GM20431 (cell line): ENCODE data around the gene E2F6.

Experiments
- in situ Hi-C: fragments of 300-500 bp; cut with MseI, MboI; formaldehyde crosslinking; loops from one replicate; pipeline ENCODE4 v1.15.0; 2020; ENCODE audit warnings: low sequenced_read_pairs; ENCODE audit not compliant: unreplicated experiment

Gene E2F6

DNA sequence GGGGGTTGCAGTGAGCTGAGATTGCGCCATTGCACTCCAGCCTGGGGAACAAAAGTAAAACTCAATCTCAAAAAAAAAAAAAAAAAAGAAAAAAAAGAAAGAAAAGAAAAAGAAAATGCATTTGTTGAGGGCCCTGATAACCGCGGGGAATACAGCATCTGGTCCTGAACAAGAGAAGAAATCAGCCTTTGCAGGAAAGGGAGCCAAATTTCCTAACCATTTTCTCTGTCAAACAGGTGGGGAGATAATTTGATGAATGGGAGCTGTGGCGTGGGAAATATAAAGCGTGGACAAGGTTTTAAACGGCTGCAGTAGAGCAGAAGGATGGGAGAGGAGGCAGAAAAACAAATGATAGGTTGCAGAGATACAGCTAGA lies 864 bp downstream of the E2F6 start:
- in situ Hi-C loops, result no loop called here

DNA sequence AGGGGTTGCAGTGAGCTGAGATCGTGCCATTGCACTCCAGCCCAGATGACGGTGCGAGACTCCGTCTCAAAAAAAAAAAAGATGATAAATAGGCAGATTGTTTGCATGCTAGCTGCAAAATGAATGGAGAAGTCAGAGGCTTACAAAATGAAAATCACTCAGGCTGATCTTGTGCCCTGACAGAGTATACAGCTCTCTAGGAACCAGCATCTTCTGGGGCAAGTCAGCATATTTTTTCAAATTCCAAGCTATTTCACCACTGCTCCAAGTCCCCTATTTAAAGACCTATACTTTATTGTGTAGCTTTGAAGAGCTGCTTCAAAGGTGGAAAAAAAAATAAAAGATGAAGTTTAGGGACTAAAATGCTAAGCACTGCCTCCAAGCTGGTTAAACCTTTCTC lies 6.1 kb downstream of the E2F6 start:
- in situ Hi-C loops, result no loop called here

DNA sequence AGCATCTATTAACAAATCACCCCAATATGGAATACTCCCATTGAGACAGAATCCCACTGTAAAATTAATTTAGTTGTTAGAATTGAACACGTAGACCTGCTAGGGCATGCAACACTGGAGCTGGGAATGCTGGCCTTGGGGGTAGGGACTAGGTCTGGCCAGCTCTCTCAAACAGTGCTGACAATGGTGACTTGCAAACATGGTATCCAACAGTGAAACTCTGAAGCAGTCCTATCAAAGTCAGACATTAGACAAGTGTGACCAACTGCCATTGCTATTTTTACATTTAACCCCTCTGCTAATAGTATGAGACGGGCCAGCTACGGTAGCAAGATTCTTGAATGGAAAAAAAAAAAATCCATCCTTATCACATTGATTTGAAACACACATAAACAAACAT lies 7.2 kb downstream of the E2F6 start:
- in situ Hi-C loops, result no loop called here

DNA sequence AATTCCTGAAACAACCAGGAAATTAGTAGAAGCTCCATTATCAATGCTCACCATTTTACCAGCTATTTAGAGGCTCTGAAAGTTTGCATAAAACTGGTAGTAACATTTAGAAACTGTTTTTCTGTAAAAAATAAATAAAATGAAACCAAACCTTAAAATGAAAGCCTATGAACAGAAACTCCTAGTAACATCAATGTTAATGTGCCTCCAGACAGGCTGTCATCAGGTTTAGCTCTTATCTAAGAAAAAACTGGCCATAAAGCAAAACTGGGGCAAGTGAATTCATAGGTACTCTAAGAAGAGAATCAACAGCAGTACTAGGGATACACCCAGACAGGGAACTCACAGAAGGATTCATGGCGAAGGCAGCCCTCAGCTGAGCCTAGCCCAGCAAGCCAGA lies 8.0 kb downstream of the E2F6 start:
- in situ Hi-C loops, result no loop called here

DNA sequence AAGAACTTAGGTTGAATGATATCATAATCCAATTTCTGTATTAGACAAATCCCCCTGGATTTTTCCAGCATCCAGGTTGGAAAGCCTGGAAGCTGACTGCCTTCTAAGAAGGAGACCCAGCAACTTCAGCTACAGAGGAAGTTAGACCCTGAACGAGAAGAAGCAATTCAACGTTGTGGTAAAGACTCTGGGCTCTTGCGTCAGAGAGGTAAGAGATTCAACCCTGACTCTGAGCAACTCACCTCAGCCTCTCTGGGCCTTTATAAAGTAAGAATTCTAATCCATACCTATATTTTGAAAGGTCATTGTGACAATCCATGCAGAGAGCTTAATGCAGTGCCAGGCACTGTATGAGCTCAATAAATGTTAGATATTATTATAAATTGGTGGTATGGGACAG lies 9.7 kb downstream of the E2F6 start:
- in situ Hi-C loops, result no loop called here

DNA sequence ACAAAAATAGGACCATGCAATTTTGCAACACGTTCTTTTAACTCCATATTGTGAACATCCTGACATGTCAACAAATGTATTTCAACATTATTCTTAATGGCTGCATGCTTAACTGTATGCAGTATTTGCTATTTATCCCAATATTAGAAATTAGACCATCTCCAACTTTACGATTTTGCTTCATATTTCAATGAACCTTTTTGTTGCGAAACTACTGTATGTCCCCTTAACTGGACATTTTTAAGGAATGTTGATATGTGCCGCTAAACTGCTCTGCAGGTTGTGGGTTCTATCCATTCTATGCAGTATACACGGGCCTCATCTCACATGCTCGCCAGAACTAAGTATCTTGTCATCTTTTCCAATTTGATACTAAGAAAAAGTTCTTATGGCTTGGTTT lies 11.1 kb downstream of the E2F6 start:
- in situ Hi-C loops, result no loop called here

DNA sequence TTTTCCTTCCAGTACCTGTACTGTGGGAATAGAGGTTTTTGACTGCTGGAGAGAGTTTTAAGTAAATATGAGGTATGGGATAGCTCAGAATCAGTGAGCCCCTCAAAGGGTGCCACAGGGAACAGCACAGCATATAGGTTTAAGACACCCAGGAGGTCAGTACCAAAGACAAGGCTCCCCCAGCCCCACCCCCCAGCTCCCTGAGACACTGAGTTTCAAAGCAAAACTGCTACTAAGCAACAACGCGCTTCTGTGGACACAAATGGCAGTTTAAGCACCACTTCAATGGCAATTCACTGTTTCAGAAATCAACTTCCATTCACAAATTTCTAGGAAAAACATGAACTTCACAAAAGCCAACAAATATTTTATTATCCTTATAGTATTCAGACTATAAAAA lies 15.2 kb downstream of the E2F6 start:
- in situ Hi-C loops, result no loop called here

DNA sequence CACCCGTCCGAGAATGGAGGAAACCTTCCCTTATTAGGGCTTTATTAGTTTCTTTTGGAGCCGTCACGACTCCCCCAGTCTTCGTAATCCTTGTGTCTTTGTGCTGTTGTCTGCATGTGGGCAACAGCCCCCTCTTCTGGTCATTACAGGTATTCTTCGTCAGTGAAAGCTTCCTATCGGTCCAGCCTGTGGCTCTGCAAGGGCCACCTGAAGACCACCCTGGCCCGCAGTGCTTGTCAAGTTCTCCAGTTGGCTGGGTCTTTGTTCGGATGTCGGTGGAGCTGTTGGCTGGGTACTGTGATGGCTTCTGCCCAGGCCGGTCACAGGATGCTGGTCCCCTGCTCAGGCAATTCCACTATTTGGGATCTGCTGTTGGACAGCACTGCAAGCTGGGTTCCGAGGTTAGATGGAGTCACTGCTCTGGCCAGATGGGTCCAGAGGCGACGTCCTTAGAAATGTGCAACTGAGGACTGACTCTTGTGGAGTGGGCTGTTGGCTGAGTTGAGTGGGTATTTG lies 19.2 kb downstream of the E2F6 start:
- in situ Hi-C loops, result no loop called here

DNA sequence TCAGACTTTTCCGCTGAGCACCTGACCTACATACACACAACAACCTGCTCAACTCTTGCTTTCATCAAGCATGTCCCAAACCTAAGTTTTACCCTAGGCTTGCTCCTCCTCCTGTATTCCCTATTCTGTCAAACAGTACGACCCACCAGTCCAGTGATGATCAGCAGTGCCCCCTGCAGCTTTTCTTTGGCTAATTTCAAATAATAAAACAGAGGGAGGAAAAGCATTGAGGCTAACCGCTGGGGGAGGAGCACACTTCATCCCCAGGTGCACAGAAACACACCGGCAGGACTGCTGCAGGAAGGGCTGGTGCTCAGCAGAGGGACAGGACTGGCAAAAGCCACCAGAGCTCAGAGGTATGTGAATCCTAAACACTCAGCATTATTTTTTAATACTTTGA lies 21.2 kb downstream of the E2F6 start:
- in situ Hi-C loops, result no loop called here

DNA sequence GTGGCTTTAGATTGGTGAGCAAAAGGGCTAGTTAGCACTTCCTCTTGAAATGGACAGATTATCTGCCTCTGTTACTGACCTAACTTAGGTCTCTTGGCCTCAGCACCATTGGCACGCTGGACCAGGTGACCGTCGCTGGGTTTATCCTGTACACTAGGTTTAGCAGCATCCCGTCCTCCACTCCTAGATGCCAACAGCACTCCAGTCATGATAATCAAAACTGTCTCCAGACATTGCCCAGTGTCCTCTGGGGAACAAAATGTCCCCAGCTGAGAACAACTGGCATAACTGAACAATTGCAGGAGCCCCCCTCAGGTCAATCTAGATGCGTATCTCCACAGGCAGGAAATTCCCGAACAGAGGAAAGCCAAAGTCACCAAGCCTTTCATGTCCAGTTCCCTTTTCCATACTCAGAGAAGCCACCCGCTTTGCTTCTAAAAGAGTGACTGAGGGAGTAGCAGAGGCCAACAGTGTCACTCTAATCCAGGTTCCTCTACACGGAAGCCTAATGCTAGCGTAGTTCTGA lies 27.3 kb downstream of the E2F6 start:
- in situ Hi-C loops, result no loop called here

DNA sequence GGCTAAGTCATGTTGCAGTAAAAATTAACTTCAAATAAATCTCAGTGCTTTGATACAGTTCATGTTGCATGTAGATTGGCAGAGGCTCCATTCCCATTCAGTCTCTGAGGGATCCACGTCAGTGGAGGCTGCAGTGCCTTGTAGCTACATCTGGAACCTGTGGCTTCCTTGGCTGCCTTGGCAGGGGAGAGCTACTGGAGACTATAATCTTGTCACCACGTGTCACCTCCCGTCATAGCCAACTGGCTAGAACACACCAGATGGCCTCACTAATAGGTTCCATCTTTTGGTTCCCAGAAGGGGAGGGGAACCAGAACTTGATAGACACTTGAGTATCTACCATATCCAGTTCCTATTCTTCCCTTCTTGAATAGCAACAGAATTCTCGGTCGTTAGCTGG lies 28.4 kb downstream of the E2F6 start:
- in situ Hi-C loops, result no loop called here

DNA sequence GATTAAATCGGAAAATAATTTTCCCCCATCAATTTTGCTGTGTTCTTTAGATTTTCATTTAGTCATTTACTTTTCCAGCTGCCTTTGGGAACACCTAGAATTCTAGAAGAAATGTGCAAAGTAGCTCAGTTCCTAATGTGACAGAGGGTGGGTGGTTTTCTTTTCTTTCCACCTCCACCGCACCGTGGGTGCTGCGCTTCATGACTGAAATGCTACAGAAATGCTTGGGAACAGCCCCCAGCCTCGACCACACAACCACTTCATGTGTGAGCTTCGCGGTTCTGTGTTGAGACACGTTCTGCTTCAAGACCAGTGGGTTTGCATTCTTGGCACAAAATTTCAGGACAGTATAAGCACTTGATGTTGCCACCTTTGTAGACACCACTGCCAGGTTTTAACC lies 30.9 kb downstream of the E2F6 start:
- in situ Hi-C loops, result no loop called here

DNA sequence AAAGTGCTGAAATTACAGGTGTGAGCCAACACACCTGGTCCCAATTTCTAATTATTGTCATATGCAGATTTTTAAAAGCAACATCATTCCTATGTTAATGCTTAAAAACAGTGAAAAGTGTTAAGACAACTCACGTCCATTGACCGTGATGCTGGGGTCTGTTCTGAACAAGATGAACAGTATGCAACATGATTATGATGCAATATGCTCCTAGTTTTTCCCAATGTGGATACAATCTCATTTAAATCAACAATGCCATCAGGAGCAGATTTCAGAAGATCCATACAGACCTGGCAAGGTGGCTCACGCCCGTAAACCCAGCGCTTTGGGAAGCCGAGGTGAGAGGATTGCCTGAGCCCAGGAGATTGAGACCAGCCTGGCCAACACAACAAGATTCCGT lies 31.5 kb downstream of the E2F6 start:
- in situ Hi-C loops, result no loop called here

DNA sequence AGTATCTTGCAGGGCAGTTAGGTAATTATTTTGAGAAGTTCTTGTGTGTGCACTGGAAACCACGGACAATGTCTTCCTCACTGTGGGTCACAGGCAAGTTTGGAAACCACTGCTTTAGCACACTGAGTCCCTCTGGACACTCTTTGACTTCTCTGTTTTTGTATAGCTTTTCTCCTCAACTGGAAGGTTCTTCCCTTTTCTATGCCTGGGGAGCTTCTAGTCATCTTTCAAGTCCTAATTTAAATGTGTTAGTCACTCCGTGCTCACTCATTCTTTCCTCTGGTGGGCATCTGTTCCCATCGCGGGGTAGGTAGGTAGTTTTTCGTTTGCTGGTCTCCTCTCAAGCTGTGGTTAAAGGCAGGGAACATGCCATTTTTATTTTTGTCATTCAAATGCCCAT lies 32.1 kb downstream of the E2F6 start:
- in situ Hi-C loops, result no loop called here

DNA sequence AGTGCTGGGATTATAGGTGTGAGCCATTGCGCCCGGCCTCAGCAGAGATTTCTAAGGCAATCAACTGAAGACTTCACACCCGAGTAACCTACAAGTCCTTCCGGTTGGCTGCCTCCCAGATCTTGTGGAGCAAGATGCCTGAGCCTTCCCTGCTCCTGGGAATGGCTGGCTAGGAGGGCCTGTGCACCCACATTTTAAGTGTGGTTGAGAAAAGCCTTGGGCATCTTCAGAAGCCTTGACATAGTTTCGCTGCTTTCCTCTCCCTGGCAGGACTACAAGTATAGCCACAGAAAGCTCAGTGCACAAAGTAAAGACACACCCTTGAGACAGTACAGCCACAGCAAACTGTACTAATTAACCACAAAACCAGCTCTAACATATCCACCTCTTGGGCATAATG lies 35.2 kb downstream of the E2F6 start:
- in situ Hi-C loops, result no loop called here

DNA sequence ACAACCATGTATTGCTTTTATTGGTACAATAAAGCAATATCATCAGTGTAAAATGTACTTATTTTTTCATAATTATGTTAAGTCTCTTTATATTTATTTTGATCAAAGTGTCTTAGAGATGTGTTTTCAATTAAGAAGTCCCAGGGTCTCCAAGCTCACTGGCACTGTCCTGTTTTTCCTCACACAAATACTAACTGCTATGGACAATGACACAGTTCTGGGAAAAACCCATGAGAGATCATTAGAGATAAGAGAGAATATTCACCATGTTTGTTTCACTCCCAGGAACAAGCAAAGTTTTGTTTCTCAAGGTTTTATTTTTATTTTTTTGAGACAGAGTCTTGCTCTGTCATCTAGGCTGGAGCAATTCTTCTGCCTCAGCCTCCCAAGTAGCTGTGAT lies 38.7 kb downstream of the E2F6 start:
- in situ Hi-C loops, result no loop called here

DNA sequence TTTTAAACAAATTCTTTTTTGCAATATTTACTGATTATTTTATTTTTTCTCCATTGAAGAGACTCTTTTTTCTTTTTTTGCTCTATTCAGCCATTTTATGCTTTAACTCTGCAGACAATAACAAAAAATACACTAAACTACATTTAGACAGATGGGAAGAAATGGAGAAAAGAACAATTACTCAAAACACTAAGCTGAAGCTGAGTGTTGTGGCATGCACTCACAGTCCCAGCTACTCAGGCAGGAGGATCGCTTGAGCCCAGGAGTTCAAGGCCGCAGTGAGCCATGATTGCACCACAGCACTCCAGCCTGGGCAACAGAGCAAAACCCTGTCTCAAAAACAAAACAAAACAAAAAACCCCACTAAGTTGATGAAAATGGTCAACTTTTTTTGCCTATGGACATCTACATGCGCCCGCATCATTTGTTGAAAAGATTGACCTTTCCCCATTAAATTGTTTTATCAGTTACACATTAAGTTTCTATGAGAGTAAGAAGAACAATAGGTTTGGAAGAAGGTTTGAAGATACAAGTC lies 43.0 kb downstream of the E2F6 start:
- in situ Hi-C loops, result loop anchor here (25.0 kb wide), 1 partner anchor 286 kb away; a partner anchor contains a TSS

DNA sequence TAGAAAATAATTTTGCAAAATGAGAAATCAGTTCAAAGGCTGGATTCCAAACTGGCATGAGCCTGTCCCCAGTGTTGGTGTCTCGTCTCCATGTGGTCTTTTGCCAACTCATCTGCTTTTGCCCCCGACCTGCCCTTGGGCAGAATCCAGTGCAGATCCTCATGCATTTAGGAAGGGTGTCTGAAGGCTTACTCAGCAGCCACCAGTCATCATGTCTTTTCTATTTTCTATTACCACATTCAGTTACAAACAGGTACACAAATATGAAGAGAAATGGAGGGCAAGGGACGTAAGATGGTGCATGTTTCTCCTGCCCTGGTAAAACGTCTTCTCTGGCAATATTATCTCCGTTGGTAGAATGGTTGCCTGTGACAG lies 43.5 kb downstream of the E2F6 start:
- in situ Hi-C loops, result loop anchor here (25.0 kb wide), 1 partner anchor 285 kb away; a partner anchor contains a TSS

DNA sequence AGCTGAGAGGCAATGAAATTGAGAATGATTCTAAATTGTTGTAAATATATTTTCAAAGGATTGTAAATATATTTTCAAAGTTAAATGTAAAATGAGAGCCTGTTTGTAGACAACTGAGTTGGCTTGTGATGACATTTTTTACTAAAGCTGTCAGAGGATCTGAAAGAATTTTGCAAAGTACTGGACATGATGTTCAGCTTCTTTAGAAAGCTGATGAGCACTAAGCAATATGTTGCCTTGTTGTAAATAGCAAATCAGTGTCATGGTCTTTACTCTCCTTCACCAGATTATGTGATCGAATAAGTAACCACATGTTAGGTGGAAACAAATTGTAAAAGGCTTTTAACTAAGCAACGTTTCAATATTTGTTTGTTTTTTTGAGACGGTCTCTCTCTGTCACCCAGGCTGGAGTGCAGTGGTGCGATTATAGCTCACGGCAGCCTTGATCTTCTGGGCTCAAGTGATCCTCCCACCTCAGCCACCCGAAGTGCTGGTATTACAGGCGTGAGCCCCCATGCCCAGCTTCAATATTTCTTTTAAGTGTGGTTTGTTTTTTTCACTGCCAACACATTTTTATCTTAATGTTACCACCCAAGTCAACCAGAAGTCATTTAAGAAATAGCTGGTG lies 44.0 kb downstream of the E2F6 start:
- in situ Hi-C loops, result loop anchor here (25.0 kb wide), 1 partner anchor 285 kb away; a partner anchor contains a TSS

DNA sequence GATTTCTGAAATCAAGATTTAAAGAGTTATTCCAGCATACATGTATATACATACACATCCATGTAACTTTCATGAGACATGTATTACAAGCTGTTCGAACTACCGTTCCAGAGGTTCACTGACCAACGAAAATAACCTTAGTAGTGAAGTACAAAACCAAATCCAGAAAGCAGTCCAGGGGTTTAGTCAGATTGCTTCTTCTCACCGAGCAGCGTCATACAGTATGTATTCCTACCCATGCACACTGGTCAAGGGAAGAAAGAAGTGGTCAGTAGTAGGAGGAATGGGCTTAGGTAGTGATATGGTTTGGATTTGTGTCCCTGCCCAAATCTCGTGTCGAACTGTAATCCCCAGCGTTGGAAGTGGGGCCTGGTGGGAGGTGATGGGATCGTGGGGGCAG lies 45.3 kb downstream of the E2F6 start:
- in situ Hi-C loops, result loop anchor here (25.0 kb wide), 1 partner anchor 283 kb away; a partner anchor contains a TSS

DNA sequence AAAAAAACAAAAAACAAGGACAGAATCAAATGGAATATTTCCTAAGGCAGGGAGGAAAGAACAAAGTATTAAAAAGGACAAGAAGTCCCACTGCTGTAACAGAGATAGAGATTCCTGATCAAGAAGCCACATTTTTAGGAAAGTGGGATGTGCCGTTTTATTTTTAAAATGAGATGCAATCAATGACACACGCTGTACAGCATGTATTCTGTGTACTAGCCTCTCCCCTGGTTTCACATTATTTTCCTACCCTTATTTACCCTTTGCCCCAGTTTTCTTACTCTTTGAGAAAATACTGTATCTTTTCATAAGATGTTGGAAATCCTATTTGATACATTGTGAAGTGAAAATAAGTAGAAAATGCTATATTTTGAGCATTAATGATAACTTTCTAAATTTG lies 45.8 kb downstream of the E2F6 start:
- in situ Hi-C loops, result loop anchor here (25.0 kb wide), 1 partner anchor 283 kb away; a partner anchor contains a TSS

DNA sequence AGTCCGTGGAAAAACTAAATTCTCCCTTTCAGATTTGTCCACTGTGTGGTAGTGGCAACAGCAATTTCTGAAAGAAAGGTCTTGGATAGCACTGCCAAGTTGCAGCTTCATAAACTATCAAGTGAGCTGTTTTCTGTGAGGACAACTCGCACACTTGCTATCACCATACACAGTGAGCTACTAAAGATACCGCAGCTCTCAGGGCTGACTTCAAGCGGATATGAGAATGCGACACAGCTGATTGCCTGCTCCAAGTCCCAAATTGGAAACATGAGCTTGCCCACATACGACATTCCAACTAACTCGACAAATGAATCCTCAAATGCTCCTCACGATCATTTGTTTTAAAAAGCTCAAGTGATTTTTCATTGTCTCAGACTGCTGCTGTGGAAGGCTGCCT lies 46.2 kb downstream of the E2F6 start:
- in situ Hi-C loops, result loop anchor here (25.0 kb wide), 1 partner anchor 282 kb away; a partner anchor contains a TSS
